Duodenal mucosa (tissue), 2 donors: ENCODE measurements around the gene CNGA3.
"Not testable (repeated sequence)": the region's sequence is repeated elsewhere in the genome, so short reads cannot be mapped to it uniquely, and the experiment has no call there.

ENCODE experiments used
- H3K27ac ChIP-seq: one replicate; pipeline ENCODE4 v1.7.0; 2013; ENCODE audit warnings: low read depth, low read length
- H3K27me3 ChIP-seq, 2 donors: one replicate each; pipeline ENCODE4 v1.7.0; 2013; ENCODE audit warnings: low read length in 2 of 2, control low read depth in 1 of 2; ENCODE audit not compliant: insufficient read depth in 2 of 2, control insufficient read depth in 1 of 2
- H3K36me3 ChIP-seq, 2 donors: one replicate each; pipeline ENCODE4 v1.7.0; 2013; ENCODE audit warnings: low read length in 2 of 2, control low read depth in 1 of 2; ENCODE audit not compliant: insufficient read depth in 2 of 2, control insufficient read depth in 1 of 2
- H3K4me1 ChIP-seq, 2 donors: one replicate each; pipeline ENCODE4 v1.7.0; 2013; ENCODE audit warnings: low read length in 2 of 2, control low read depth in 1 of 2; ENCODE audit not compliant: insufficient read depth in 2 of 2, control insufficient read depth in 1 of 2
- H3K4me3 ChIP-seq, 2 donors: one replicate each; pipeline ENCODE4 v1.7.0; 2013; ENCODE audit warnings: low read length in 2 of 2, low read depth in 1 of 2
- H3K9ac ChIP-seq, 2 donors: one replicate each; pipeline ENCODE4 v1.7.0; 2013; ENCODE audit warnings: low read length in 2 of 2, low read depth in 1 of 2
- H3K9me3 ChIP-seq, 2 donors: one replicate each; pipeline ENCODE4 v1.7.0; 2013; ENCODE audit warnings: low read length in 2 of 2, control low read depth in 1 of 2; ENCODE audit not compliant: control insufficient read depth in 1 of 2

CNGA3 gene

GRCh38 chr2:98309580-98309979, 36.7 kb upstream of the CNGA3 start:
- Histone ChIP-seq H3K4me3 (no peak overlapping the region), H3K36me3 (no peaks in the 10 kb centered on the region), H3K27ac (no peak overlapping the region), H3K9me3 (no peaks in the 10 kb centered on the region), H3K4me1 (no peaks in the 10 kb centered on the region), H3K9ac (no peak overlapping the region), H3K27me3 (peaks cover 0 to 17% of the 10 kb centered on the region in 2 donors)

DNA sequence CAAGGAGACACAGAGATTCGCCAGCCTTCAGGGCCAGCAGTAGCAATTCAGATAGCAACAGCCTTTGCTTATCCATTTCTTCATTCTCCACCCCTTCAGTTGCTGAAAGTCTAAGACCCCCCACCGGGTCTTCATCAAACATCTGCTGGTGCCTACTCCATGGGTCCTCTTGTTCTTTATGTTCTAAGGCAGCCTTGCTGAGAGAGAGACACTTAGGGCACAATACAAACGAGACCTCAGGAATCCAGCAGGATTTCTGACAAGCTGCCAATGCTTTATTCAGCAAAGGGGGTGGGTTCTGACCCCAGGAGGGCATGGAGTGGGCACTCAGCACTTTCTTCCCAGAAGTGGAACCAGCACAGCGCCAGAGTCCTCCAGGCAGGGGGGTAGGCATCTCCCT, 36.2 kb upstream of the CNGA3 start:
- Histone ChIP-seq H3K4me3 (no peak overlapping the region), H3K27me3 (peaks cover 0 to 17% of the 10 kb centered on the region in 2 donors), H3K4me1 (no peaks in the 10 kb centered on the region), H3K9ac (no peak overlapping the region), H3K36me3 (no peaks in the 10 kb centered on the region), H3K27ac (no peak overlapping the region), H3K9me3 (no peaks in the 10 kb centered on the region)

GRCh38 chr2:98311090-98311489, 35.2 kb upstream of the CNGA3 start:
- H3K27me3 ChIP-seq: peaks cover 0 to 17% of the 10 kb centered on the region in 2 donors
- no peaks in the 10 kb centered on the region for H3K36me3 ChIP-seq
- H3K9me3 ChIP-seq: no peaks in the 10 kb centered on the region
- no peaks in the 10 kb centered on the region for H3K4me1 ChIP-seq
- no peak overlapping the region for H3K4me3 ChIP-seq
- H3K9ac ChIP-seq: no peak overlapping the region
- H3K27ac ChIP-seq: no peak overlapping the region

DNA sequence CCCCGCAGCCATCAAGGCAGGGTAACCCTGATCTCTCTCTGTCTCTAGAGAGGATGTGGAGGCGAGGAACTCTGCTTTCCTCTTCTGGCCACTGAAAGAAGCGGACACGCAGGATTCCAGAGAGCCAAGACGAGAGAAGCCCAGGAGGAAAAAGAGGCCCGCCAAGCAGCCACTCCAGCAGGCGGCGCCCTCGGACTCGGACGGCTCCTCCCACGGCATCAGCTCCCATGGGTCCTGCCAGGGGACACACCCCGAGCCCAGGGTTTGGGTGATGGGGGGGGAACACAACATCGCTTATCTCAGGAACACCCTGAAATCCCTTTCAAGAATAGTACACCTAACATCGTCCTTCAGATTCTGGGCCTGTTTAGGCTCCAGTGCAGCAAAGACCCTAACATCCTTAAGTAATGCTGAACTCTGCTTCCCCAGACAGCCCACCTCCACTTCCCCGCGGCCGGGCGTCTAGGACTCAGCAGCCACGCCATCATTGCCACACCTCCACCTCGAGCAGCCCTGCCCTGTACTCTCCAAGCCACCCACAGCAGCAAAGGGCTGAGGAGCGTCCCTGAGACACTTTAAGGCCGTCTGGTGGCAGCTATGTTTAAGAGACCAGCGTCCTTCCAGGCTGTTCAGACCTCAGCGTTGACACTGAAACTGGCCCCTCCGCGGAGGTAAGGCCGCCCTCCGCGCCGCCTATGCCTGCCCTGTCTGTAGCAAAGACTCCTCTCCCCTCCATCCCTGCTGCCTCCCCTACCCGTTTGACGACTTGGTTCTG, 34.3 kb upstream of the CNGA3 start:
- Histone ChIP-seq H3K36me3 (no peaks in the 10 kb centered on the region), H3K9me3 (no peaks in the 10 kb centered on the region), H3K27me3 (peaks cover 0 to 12% of the 10 kb centered on the region in 2 donors), H3K4me1 (no peaks in the 10 kb centered on the region), H3K4me3 (no peak overlapping the region), H3K9ac (no peak overlapping the region), H3K27ac (no peak overlapping the region)

- peaks cover 0 to 12% of the 10 kb centered on the region in 2 donors for H3K27me3 ChIP-seq
- H3K9ac ChIP-seq: no peak overlapping the region
- H3K4me1 ChIP-seq: no peaks in the 10 kb centered on the region
- H3K9me3 ChIP-seq: no peaks in the 10 kb centered on the region
- no peak overlapping the region for H3K27ac ChIP-seq
- H3K4me3 ChIP-seq: no peak overlapping the region
- no peaks in the 10 kb centered on the region for H3K36me3 ChIP-seq
These were observed 32.6 kb upstream of the CNGA3 start for GRCh38 chr2:98313492-98314250.

DNA sequence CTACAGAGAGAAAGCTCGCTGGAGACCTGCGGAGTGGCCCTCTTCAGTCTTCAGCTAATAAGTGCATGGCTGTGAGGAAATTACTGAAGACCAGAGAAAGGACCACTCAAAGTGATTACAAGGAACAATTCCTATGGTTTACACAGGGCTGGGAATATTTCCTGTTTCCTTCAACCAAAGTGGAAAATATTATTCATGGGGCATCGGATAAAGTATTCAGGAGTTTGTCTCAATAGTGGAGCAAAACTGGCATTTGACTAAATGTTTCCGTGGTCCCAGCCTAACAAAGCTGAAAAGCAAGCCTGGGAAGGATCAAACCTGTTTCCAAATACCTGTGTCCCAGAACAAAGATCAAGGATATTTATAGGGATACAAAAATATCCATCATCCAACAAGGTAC, 32.0 kb upstream of the CNGA3 start:
- Histone ChIP-seq H3K27ac (no peak overlapping the region), H3K27me3 (peaks cover 0 to 12% of the 10 kb centered on the region in 2 donors), H3K36me3 (no peaks in the 10 kb centered on the region), H3K4me3 (no peak overlapping the region), H3K9me3 (no peaks in the 10 kb centered on the region), H3K9ac (no peak overlapping the region), H3K4me1 (no peaks in the 10 kb centered on the region)

DNA sequence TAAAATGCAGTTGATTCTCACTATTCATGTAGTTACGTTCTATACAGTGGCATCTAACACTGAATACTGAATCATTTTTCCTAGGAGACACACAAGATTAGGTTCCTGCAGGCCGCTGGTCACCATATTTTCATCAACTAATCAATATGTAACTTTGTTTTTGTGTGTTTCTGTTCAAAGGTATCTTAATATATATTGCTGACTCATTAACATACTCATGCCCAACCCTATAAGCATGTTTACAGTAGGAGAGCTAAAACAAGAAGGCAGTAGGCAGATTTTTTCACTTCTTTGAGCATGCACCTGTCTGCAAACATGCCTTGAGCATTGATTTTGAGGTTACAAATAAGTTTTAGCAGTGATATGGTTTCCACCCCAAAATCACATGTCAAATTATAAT, 30.3 kb upstream of the CNGA3 start:
- H3K4me1 ChIP-seq: no peaks in the 10 kb centered on the region
- no peaks in the 10 kb centered on the region for H3K36me3 ChIP-seq
- H3K9ac ChIP-seq: no peak overlapping the region
- no peak overlapping the region for H3K4me3 ChIP-seq
- no peak overlapping the region for H3K27ac ChIP-seq
- H3K27me3 ChIP-seq: peaks cover 0 to 6% of the 10 kb centered on the region in 2 donors
- peaks cover 7 to 10% of the 10 kb centered on the region in 2 donors for H3K9me3 ChIP-seq

DNA sequence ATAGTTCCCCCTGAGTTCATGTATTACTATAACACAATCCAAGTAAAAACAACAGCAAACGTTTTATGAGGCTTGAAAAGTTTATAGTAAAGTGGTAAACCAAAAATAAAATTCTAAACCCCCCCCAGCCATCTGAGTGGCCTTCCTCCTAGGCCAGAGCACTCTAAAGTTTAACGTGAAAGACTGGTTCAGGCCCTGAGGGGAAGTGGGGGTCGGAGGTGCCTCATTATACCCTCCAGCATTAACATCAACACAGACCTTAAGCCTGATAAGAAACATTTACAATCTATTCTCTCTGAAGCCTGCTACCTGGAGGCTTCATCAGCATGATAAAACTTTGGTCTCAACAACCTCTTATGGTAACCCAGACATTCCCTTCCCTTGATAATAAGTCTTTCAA, 29.0 kb upstream of the CNGA3 start:
- Histone ChIP-seq H3K27me3 (no peaks in the 10 kb centered on the region), H3K4me3 (no peak overlapping the region), H3K27ac (no peak overlapping the region), H3K9me3 (peaks cover 12 to 16% of the 10 kb centered on the region in 2 donors), H3K36me3 (no peaks in the 10 kb centered on the region), H3K9ac (no peak overlapping the region), H3K4me1 (no peaks in the 10 kb centered on the region)

- not testable (repeated sequence) for H3K4me3 ChIP-seq, H3K27ac ChIP-seq, H3K4me1 ChIP-seq, H3K27me3 ChIP-seq, H3K36me3 ChIP-seq, H3K9ac ChIP-seq
- peaks cover 12 to 16% of the 10 kb centered on the region in 2 donors for H3K9me3 ChIP-seq
These were observed 26.1 kb upstream of the CNGA3 start for GRCh38 chr2:98320171-98320570.

DNA sequence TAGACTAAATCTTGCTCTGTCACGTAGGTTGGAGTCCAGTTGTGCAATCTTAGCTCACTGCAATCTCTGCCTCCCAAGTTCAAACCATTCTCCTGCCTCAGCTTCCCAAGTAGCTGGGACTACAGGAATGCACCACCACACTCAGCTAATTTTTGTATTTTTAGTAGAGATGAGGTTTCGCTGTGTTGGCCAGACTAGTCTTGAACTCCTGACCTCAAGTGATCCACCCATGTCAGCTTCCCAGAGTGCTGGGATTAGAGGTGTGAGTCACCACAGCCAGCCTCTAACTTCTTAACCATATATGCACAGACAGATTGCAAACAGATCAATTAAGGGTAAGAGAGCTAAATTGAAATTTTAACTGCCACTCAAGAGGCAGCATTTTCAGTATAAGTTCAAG, 22.1 kb upstream of the CNGA3 start:
- H3K27ac ChIP-seq: no peak overlapping the region
- H3K4me3 ChIP-seq: no peak overlapping the region
- H3K4me1 ChIP-seq: no peaks in the 10 kb centered on the region
- no peak overlapping the region for H3K9ac ChIP-seq
- H3K27me3 ChIP-seq: no peaks in the 10 kb centered on the region
- no peaks in the 10 kb centered on the region for H3K36me3 ChIP-seq
- peaks cover 12 to 16% of the 10 kb centered on the region in 2 donors for H3K9me3 ChIP-seq
